Tibial nerve (tissue), 3 donors: ENCODE results near the gene KIAA0753.

Source experiments
- CTCF ChIP-seq, 5 experiments: fragments of 200-600 bp in 3 of 5; fragments of 450-650 bp in 2 of 5; sonication (generic) in 3 of 5; IDR thresholded peaks; one replicate each; pipeline ENCODE4 v1.5.1; 2016 to 2019; ENCODE audit warnings: antibody characterized with exemption in 5 of 5, mild to moderate bottlenecking in 3 of 5, moderate library complexity in 2 of 5
- POLR2A ChIP-seq, 2 donors: fragments of 450-650 bp; IDR thresholded peaks; one replicate each; pipeline ENCODE4 v1.6.1; 2017; ENCODE audit warnings: antibody characterized with exemption in 2 of 2, mild to moderate bottlenecking in 2 of 2, moderate library complexity in 2 of 2

GRCh38 chr17:6547336-6547735 is 93.2 kb downstream of the KIAA0753 start:
- TF ChIP-seq CTCF (IDR thresholded peaks at IDR 0.05) (no peak), POLR2A (IDR thresholded peaks at IDR 0.05) (no peak)
